Karpas-422 (cell line): ENCODE measurements around the gene LSM14B. TPM values are rescaled to one million over a fixed set of nuclear protein-coding genes. Genes with fewer than 3 reads are reported as not detected.

Experiments
- DNase-seq: peaks from one replicate; pipeline ENCODE4 v3.0.0-alpha.2; 2015
- H2AFZ ChIP-seq: fragments of 200-600 bp; sonication (generic); 2 replicates; pipeline ENCODE4 v1.6.1; 2014; ENCODE audit warnings: antibody characterized with exemption, low read length, mixed read lengths
- H3K27ac ChIP-seq: fragments of 200-600 bp; sonication (generic); 2 replicates; pipeline ENCODE4 v1.5.1; 2014; ENCODE audit warnings: mild to moderate bottlenecking, low read length, moderate library complexity
- H3K27me3 ChIP-seq: fragments of 200-600 bp; sonication (generic); 2 replicates; pipeline ENCODE4 v1.6.1; 2014; ENCODE audit warnings: low read length, mixed read lengths
- H3K36me3 ChIP-seq: fragments of 200-600 bp; sonication (generic); 2 replicates; pipeline ENCODE4 v1.6.1; 2014; ENCODE audit warnings: low read length, mixed read lengths; ENCODE audit not compliant: insufficient read depth
- H3K4me1 ChIP-seq: fragments of 200-600 bp; sonication (generic); 2 replicates; pipeline ENCODE4 v1.6.1; 2014; ENCODE audit warnings: mild to moderate bottlenecking, low read length, mixed read lengths
- H3K4me2 ChIP-seq: fragments of 200-600 bp; sonication (generic); 2 replicates; pipeline ENCODE4 v1.6.1; 2014; ENCODE audit warnings: low read length, low read depth, mild to moderate bottlenecking; ENCODE audit not compliant: poor library complexity, severe bottlenecking
- H3K4me3 ChIP-seq: fragments of 200-600 bp; sonication (generic); 2 replicates; pipeline ENCODE4 v1.5.1; 2014; ENCODE audit warnings: mild to moderate bottlenecking, antibody characterized with exemption, low read length, mixed read lengths
- H3K79me2 ChIP-seq: fragments of 200-600 bp; sonication (generic); 2 replicates; pipeline ENCODE4 v1.6.1; 2014; ENCODE audit warnings: mild to moderate bottlenecking, low read length, mixed read lengths
- H3K9ac ChIP-seq: fragments of 200-600 bp; sonication (generic); 2 replicates; pipeline ENCODE4 v1.6.0; 2014; ENCODE audit warnings: low read length
- H3K9me2 ChIP-seq: fragments of 200-600 bp; sonication (generic), shearing (Covaris generic); replicated peaks from 2 replicates; pipeline ENCODE4 v1.6.0; 2014; ENCODE audit warnings: mild to moderate bottlenecking, low read length, moderate library complexity; ENCODE audit not compliant: insufficient read depth
- H3K9me3 ChIP-seq: fragments of 300-700, 200-600 bp; sonication (generic); 2 replicates; pipeline ENCODE4 v1.6.1; 2014; ENCODE audit warnings: low read length, mixed read lengths
- H4K20me1 ChIP-seq: fragments of 200-600 bp; sonication (generic); 2 replicates; pipeline ENCODE4 v1.6.1; 2014; ENCODE audit warnings: mild to moderate bottlenecking, antibody characterized with exemption, low read length, low read depth; ENCODE audit not compliant: insufficient read depth
- total RNA-seq: library from RNA; depleted of rRNA; stranded (reverse); fragments of >200 nt; shearing (Covaris generic); gene quantifications from 2 replicates; pipeline ENCODE4 v1.2.3, GENCODE V29; 2014; ENCODE audit warnings: low replicate concordance

The LSM14B gene
- total RNA-seq, 1 experiment from 2014 or later, result 16.1 TPM

DNA sequence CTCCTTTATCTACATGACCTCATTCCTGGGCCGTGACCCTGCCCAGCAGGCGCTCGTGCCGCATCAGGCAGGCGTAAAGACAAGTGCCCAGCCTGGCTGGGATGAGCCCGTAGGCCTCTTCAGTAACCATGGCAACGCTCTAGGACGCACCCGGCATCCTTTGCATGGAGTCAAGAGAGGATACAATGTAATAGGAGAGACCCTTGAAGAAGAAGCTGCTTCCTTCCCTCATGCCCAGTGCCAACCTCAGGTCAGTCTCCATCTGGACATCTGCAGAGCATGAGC, 5.0 kb upstream of the LSM14B start:
- Histone ChIP-seq H3K9me2 (no peaks in the 10 kb centered on the region), H3K4me1 (peaks cover 9% of the 10 kb centered on the region), H4K20me1 (no peaks in the 10 kb centered on the region), H3K27ac (no peak overlapping the region), H3K4me3 (no peak overlapping the region), H3K4me2 (no peak overlapping the region), H3K9ac (no peak overlapping the region), H2AFZ (no peak overlapping the region), H3K27me3 (no peaks in the 10 kb centered on the region; the same call in 1 of the 2 replicates), H3K36me3 (no peaks in the 10 kb centered on the region), H3K79me2 (no peaks in the 10 kb centered on the region), H3K9me3 (peaks cover 7% of the 10 kb centered on the region; the same call in 1 of the 2 replicates)
- no peak for DNase-seq

DNA sequence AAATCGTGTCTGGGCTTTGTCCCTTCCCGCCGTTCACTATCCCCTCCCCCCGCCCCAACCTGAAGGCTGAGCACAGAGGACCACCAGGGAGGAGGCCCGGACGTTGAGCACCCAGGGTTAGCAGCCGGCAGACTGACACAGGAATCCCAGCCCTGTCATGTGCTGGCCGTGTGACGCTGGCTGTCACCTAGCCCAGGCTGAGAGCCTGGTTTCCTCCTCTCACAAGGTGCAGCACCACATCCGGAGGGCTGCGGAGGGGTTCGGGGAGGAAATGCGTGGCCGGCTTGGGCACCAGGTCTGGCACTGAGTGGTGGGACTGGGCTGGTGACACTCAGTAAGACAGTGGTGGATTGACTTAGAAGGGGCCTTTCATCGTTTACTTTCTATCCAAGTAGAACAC, 4.6 kb upstream of the LSM14B start:
- H3K36me3 ChIP-seq, result no peaks in the 10 kb centered on the region
- no peaks in the 10 kb centered on the region for H3K9me2 ChIP-seq
- peaks cover 9% of the 10 kb centered on the region for H3K4me1 ChIP-seq
- peaks cover 4% of the 10 kb centered on the region; the same call in 1 of the 2 replicates for H3K9me3 ChIP-seq
- H3K27me3 ChIP-seq, result no peaks in the 10 kb centered on the region; the same call in 1 of the 2 replicates
- no peak for DNase-seq
- no peak overlapping the region for H3K27ac ChIP-seq
- no peaks in the 10 kb centered on the region for H4K20me1 ChIP-seq
- H3K4me2 ChIP-seq, result no peak overlapping the region
- H3K4me3 ChIP-seq, result no peak overlapping the region
- peaks cover 1% of the 10 kb centered on the region; the same call in 1 of the 2 replicates for H3K79me2 ChIP-seq
- no peak overlapping the region for H3K9ac ChIP-seq
- H2AFZ ChIP-seq, result no peak overlapping the region

GRCh38 chr20:62118113-62119043, 3.9 kb upstream of the LSM14B start:
- Histone ChIP-seq H3K36me3 (no peaks in the 10 kb centered on the region), H3K9ac (no peak overlapping the region), H3K79me2 (peaks cover 9% of the 10 kb centered on the region), H3K9me2 (no peaks in the 10 kb centered on the region), H3K9me3 (no peaks in the 10 kb centered on the region; the same call in 1 of the 2 replicates), H3K4me3 (no peak overlapping the region), H3K27ac (no peak overlapping the region), H4K20me1 (peaks cover 4% of the 10 kb centered on the region; the same call in 1 of the 2 replicates), H3K4me1 (peaks cover 13% of the 10 kb centered on the region), H3K27me3 (no peaks in the 10 kb centered on the region; the same call in 1 of the 2 replicates), H3K4me2 (no peak overlapping the region), H2AFZ (no peak overlapping the region)
- DNase-seq, result no peak

DNA sequence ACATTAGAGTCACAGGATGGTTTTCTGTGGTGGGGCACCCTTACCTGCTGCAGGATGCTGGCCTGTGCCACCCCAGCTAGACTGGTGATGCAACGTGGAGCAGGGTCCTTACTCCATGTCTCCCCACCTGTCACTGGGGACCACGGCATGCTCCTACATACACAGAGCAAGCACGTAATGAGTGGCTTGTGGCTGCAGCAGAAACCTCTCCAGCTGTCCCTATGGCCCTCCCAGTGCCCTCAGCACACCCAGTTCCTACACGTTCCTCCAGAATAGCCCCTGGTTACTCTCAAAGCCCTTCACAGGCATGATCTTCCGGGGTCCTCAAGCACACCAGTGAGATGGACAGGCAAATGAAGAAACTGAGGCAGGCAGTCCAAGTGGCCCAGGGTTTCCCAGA, 3.2 kb upstream of the LSM14B start:
- H4K20me1 ChIP-seq, result peaks cover 10% of the 10 kb centered on the region
- no peak overlapping the region for H3K27ac ChIP-seq
- no peaks in the 10 kb centered on the region for H3K9me3 ChIP-seq
- no peak overlapping the region for H2AFZ ChIP-seq
- H3K9ac ChIP-seq, result no peak overlapping the region
- H3K27me3 ChIP-seq, result no peaks in the 10 kb centered on the region; the same call in 1 of the 2 replicates
- H3K79me2 ChIP-seq, result peaks cover 16% of the 10 kb centered on the region
- no peaks in the 10 kb centered on the region for H3K9me2 ChIP-seq
- H3K36me3 ChIP-seq, result no peaks in the 10 kb centered on the region; the same call in 1 of the 2 replicates
- H3K4me2 ChIP-seq, result no peak overlapping the region
- no peak overlapping the region for H3K4me3 ChIP-seq
- H3K4me1 ChIP-seq, result peaks cover 19% of the 10 kb centered on the region
- DNase-seq, result no peak

GRCh38 chr20:62119591-62120364, 2.5 kb upstream of the LSM14B start:
- Histone ChIP-seq H4K20me1 (peaks cover 16% of the 10 kb centered on the region), H3K27me3 (no peaks in the 10 kb centered on the region; the same call in 1 of the 2 replicates), H3K9me2 (no peaks in the 10 kb centered on the region), H3K4me2 (no peak overlapping the region), H3K9ac (no peak overlapping the region), H3K36me3 (peaks cover 5% of the 10 kb centered on the region; the same call in 1 of the 2 replicates), H2AFZ (no peak overlapping the region), H3K27ac (no peak overlapping the region), H3K9me3 (no peaks in the 10 kb centered on the region), H3K4me3 (no peak overlapping the region), H3K4me1 (peaks cover 19% of the 10 kb centered on the region), H3K79me2 (peaks cover 22% of the 10 kb centered on the region)
- no peak for DNase-seq

DNA sequence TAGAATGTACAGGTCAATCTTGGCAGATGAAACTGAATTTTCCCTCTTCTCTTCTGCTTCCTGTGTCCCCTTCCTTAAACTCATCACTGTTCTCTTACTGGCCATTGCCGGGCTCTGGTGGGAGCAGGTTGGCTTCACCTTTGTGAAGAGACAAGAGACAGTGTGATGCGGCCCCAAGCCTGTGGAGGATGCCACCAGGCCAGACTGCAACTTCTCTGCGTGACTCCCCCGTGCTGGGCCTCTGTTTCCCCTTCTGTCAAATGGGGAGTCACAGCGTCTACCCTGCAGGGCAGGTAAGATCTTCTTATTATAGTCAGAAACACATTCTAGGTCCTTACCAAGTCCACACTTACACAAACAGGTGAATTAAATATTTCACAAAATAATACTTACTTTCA, 1.9 kb upstream of the LSM14B start:
- no peaks in the 10 kb centered on the region for H3K9me2 ChIP-seq
- no peak overlapping the region for H3K4me3 ChIP-seq
- no peak for DNase-seq
- H3K79me2 ChIP-seq, result peaks cover 26% of the 10 kb centered on the region
- no peaks in the 10 kb centered on the region for H3K9me3 ChIP-seq
- H3K27me3 ChIP-seq, result no peaks in the 10 kb centered on the region; the same call in 1 of the 2 replicates
- no peak overlapping the region for H3K9ac ChIP-seq
- H3K4me2 ChIP-seq, result no peak overlapping the region
- no peak overlapping the region for H3K27ac ChIP-seq
- H4K20me1 ChIP-seq, result peaks cover 16% of the 10 kb centered on the region
- H2AFZ ChIP-seq, result no peak overlapping the region
- H3K36me3 ChIP-seq, result peaks cover 8% of the 10 kb centered on the region; the same call in 1 of the 2 replicates
- peaks cover 23% of the 10 kb centered on the region for H3K4me1 ChIP-seq

DNA sequence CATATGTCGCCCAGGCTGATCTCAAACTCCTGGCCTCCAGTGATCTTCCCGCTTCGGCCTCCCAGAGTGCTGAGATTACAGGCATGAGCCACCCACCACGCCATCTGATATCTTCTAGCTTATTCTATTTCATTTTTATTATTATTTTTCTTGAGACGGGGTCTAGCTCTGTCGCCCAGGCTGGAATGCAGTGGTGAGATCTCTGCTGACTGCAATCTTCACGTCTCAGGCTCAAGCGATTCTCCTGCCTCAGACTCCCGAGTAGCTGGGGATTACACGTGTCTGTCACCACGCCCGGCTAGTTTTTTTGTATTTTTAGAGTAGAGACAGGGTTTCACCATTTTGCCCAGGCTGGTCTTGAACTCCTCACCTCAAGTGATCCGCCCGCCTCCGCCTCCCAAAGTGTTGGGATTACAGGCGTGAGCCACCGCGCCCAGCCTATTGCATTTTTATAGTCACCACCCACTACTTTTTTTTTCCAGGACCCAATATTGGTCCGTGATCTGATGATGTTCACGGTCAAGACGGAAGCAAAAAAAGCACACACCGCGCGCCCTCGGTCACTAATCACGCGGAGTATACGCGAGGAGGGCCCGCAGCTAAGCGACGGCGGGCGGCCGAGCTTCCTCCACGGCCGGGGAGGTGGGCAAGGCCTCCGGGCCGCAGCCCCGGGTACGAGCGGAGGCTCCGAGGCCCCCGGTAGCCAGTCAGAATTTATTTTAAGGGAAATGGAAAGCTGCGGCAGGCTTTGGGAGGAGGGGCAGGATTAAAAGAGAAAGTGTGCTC, 1.1 kb upstream of the LSM14B start:
- peaks cover 24% of the 10 kb centered on the region for H3K4me1 ChIP-seq
- peak overlapping the region; percentile 76 for H3K9ac ChIP-seq
- peak; percentile 64 for DNase-seq
- no peaks in the 10 kb centered on the region for H3K9me3 ChIP-seq
- no peaks in the 10 kb centered on the region for H3K9me2 ChIP-seq
- peaks cover 28% of the 10 kb centered on the region for H3K79me2 ChIP-seq
- H2AFZ ChIP-seq, result peak overlapping the region; percentile 92; the same call in 1 of the 2 replicates
- peaks cover 16% of the 10 kb centered on the region for H4K20me1 ChIP-seq
- peak overlapping the region; percentile 71 for H3K4me3 ChIP-seq
- peak overlapping the region; percentile 94 for H3K4me2 ChIP-seq
- H3K27ac ChIP-seq, result peak overlapping the region; percentile 39
- H3K27me3 ChIP-seq, result no peaks in the 10 kb centered on the region; the same call in 1 of the 2 replicates
- H3K36me3 ChIP-seq, result peaks cover 10% of the 10 kb centered on the region; the same call in 1 of the 2 replicates
